ENCODE data around the gene PPM1J. TPM values are rescaled to one million over a fixed set of nuclear protein-coding genes. Genes with fewer than 3 reads are reported as not detected.

PPM1J gene
- total and polyA plus RNA-seq, 9 of the 15 experiments (the other 6 are each of a cell fraction or from before 2014, with no cell fraction given), result 0.25 to 10.5 (median 4.2) TPM

- TF ChIP-seq, protein P1, sequence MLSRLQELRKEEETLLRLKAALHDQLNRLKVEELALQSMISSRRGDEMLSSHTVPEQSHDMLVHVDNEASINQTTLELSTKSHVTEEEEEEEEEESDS (CRISPR knock-in tag; IDR thresholded peaks at IDR 0.05), result no peak
- TF ChIP-seq POLR3A (IDR thresholded peaks at IDR 0.05; ENCODE audit: borderline replicate concordance, extremely low read depth, insufficient read depth, insufficient read length) (no peak), ZNF232 (CRISPR knock-in tag; IDR thresholded peaks at IDR 0.05) (no peak), HDAC8 (tag; IDR thresholded peaks at IDR 0.05) (no peak), RAD21 (CRISPR knock-in tag; conservative IDR thresholded peaks at IDR 0.05 in 1 of 2, IDR thresholded peaks at IDR 0.05 in 1 of 2) (peak; percentile 16 to 46; a peak in 3 of 4 replicates), ZSCAN29 (IDR thresholded peaks at IDR 0.05) (no peak)
- TF ChIP-seq, protein P2, sequence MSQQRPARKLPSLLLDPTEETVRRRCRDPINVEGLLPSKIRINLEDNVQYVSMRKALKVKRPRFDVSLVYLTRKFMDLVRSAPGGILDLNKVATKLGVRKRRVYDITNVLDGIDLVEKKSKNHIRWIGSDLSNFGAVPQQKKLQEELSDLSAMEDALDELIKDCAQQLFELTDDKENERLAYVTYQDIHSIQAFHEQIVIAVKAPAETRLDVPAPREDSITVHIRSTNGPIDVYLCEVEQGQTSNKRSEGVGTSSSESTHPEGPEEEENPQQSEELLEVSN (IDR thresholded peaks at IDR 0.05; ENCODE audit: borderline replicate concordance in 1 of 2, extremely low read depth in 1 of 2, insufficient read depth in 1 of 2, insufficient read length in 1 of 2, low read depth in 1 of 2, low read length in 1 of 2, poor library complexity in 1 of 2, severe bottlenecking in 1 of 2), result no peak
- TF ChIP-seq, protein P3, sequence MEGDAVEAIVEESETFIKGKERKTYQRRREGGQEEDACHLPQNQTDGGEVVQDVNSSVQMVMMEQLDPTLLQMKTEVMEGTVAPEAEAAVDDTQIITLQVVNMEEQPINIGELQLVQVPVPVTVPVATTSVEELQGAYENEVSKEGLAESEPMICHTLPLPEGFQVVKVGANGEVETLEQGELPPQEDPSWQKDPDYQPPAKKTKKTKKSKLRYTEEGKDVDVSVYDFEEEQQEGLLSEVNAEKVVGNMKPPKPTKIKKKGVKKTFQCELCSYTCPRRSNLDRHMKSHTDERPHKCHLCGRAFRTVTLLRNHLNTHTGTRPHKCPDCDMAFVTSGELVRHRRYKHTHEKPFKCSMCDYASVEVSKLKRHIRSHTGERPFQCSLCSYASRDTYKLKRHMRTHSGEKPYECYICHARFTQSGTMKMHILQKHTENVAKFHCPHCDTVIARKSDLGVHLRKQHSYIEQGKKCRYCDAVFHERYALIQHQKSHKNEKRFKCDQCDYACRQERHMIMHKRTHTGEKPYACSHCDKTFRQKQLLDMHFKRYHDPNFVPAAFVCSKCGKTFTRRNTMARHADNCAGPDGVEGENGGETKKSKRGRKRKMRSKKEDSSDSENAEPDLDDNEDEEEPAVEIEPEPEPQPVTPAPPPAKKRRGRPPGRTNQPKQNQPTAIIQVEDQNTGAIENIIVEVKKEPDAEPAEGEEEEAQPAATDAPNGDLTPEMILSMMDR (IDR thresholded peaks at IDR 0.05 in 2 of 3, conservative IDR thresholded peaks at IDR 0.05 in 1 of 3; ENCODE audit: insufficient read depth in 2 of 3, low read depth in 1 of 3, low read length in 3 of 3), result peak in 2 of 3 experiments; percentile 19 to 39; a peak in 2 of 6 replicates
Measured at GRCh38 chr1:112737573-112737972, 22.4 kb upstream of the PPM1J start (continued).
